Measurements from ENCODE around the gene SLC17A1.
A peak's percentile ranks its signal among the peaks of the same experiment; 100 is the strongest.

The SLC17A1 gene

GRCh38 chr6:25831532-25832306 is at the start of gene SLC17A1:
SLC17A1 (minus strand) TSS chr6:25832052; CDS start chr6:25830557, 1,495 bp downstream.
- DNase-seq (ENCODE audit: low spot score) = no peak

GRCh38 chr6:25880601-25881000 is 48.7 kb upstream of the SLC17A1 start:
- no peak for DNase-seq (ENCODE audit: low spot score)

GRCh38 chr6:25878721-25879322 is 47.0 kb upstream of the SLC17A1 start:
- no peak for DNase-seq (ENCODE audit: low spot score)

GRCh38 chr6:25875926-25876602 is 44.2 kb upstream of the SLC17A1 start:
- no peak for DNase-seq (ENCODE audit: low spot score)

GRCh38 chr6:25875563-25875905 is 43.7 kb upstream of the SLC17A1 start:
- DNase-seq (ENCODE audit: low spot score) = no peak

GRCh38 chr6:25874822-25875562 is 43.1 kb upstream of the SLC17A1 start:
- DNase-seq (ENCODE audit: low spot score) = no peak

GRCh38 chr6:25874118-25874517 is 42.3 kb upstream of the SLC17A1 start, which contains the start of gene SLC17A3:
SLC17A3 (minus strand) TSS chr6:25874243; CDS start chr6:25868387, 5,856 bp downstream.
- no peak for DNase-seq (ENCODE audit: low spot score)

- DNase-seq (ENCODE audit: low spot score) = no peak
Measured at GRCh38 chr6:25872814-25873213, 41.0 kb upstream of the SLC17A1 start.

GRCh38 chr6:25869840-25870239 is 38.0 kb upstream of the SLC17A1 start:
- DNase-seq (ENCODE audit: low spot score) = no peak

- DNase-seq (ENCODE audit: low spot score) = no peak
Measured at GRCh38 chr6:25868436-25869183, 36.8 kb upstream of the SLC17A1 start.

- DNase-seq (ENCODE audit: low spot score) = no peak
Measured at GRCh38 chr6:25866011-25866410, 34.2 kb upstream of the SLC17A1 start.

GRCh38 chr6:25863360-25863759 is 31.5 kb upstream of the SLC17A1 start:
- no peak for DNase-seq (ENCODE audit: low spot score)

GRCh38 chr6:25862199-25862598 is 30.3 kb upstream of the SLC17A1 start:
- no peak for DNase-seq (ENCODE audit: low spot score)

GRCh38 chr6:25852756-25853155 is 20.9 kb upstream of the SLC17A1 start:
- no peak for DNase-seq (ENCODE audit: low spot score)

- DNase-seq (ENCODE audit: low spot score) = no peak
Measured at GRCh38 chr6:25851961-25852360, 20.1 kb upstream of the SLC17A1 start.

- no peak for DNase-seq (ENCODE audit: low spot score)
Measured at GRCh38 chr6:25844518-25844917, 12.7 kb upstream of the SLC17A1 start.

GRCh38 chr6:25842526-25842925 is 10.7 kb upstream of the SLC17A1 start:
- DNase-seq (ENCODE audit: low spot score) = no peak

- no peak for DNase-seq (ENCODE audit: low spot score)
Measured at GRCh38 chr6:25835442-25836283, 3.8 kb upstream of the SLC17A1 start.

- DNase-seq (ENCODE audit: low spot score) = peak; percentile 89
Measured at GRCh38 chr6:25834950-25835349, 3.1 kb upstream of the SLC17A1 start.

GRCh38 chr6:25833136-25833535 is 1.3 kb upstream of the SLC17A1 start:
- no peak for DNase-seq (ENCODE audit: low spot score)

GRCh38 chr6:25832670-25833069 is 818 bp upstream of the SLC17A1 start:
- no peak for DNase-seq (ENCODE audit: low spot score)
